Adipocyte (in vitro differentiated cells): ENCODE results near the gene ARHGAP12.
"Not testable (repeated sequence)": the region's sequence is repeated elsewhere in the genome, so short reads cannot be mapped to it uniquely, and the experiment has no call there.

Experiments used
- DNase-seq: peaks from one replicate; pipeline ENCODE4 v3.0.0-alpha.2; 2015; ENCODE audit warnings: low read depth
- H3K27me3 ChIP-seq: replicated peaks from 2 replicates; pipeline ENCODE4 v1.7.0; 2013; ENCODE audit warnings: mild to moderate bottlenecking, low read length, moderate library complexity; ENCODE audit not compliant: control insufficient read depth, insufficient read depth
- H3K36me3 ChIP-seq: 2 replicates; pipeline ENCODE4 v1.7.0; 2013; ENCODE audit warnings: low read length, mild to moderate bottlenecking, moderate library complexity; ENCODE audit not compliant: control insufficient read depth, insufficient read depth, severe bottlenecking
- H3K4me1 ChIP-seq: 2 replicates; pipeline ENCODE4 v1.7.0; 2013; ENCODE audit warnings: mild to moderate bottlenecking, low read length, moderate library complexity; ENCODE audit not compliant: control insufficient read depth, insufficient read depth
- H3K4me3 ChIP-seq: 2 replicates; pipeline ENCODE4 v1.7.0; 2013; ENCODE audit warnings: mild to moderate bottlenecking, low read length, moderate library complexity
- H3K9ac ChIP-seq: 2 replicates; pipeline ENCODE4 v1.7.0; 2013; ENCODE audit warnings: mild to moderate bottlenecking, low read length, moderate library complexity
- H3K9me3 ChIP-seq: 2 replicates; pipeline ENCODE4 v1.7.0; 2013; ENCODE audit warnings: mild to moderate bottlenecking, low read length, moderate library complexity; ENCODE audit not compliant: control insufficient read depth

ARHGAP12 gene

GRCh38 chr10:31928549-31929260 lies at the start of gene ARHGAP12:
Gene ARHGAP12, minus strand, starts transcription at chr10:31928831. Its CDS starts 19,976 bp downstream, at chr10:31908855.
- DNase-seq = peak; percentile 96
- H3K4me3 ChIP-seq = peak within 1 kb of the TSS; percentile 84
- no peaks in the 10 kb centered on the region for H3K27me3 ChIP-seq
- H3K36me3 ChIP-seq = no peaks in the 10 kb centered on the region
- peaks cover 33% of the 10 kb centered on the region for H3K4me1 ChIP-seq
- H3K9me3 ChIP-seq = no peaks in the 10 kb centered on the region
- peak within 1 kb of the TSS; percentile 97 for H3K9ac ChIP-seq

- H3K4me1 ChIP-seq = no peaks in the 10 kb centered on the region
- no peaks in the 10 kb centered on the region for H3K9me3 ChIP-seq
- no peak overlapping the region for H3K9ac ChIP-seq
- no peak overlapping the region for H3K4me3 ChIP-seq
- no peak for DNase-seq
- no peaks in the 10 kb centered on the region for H3K27me3 ChIP-seq
- H3K36me3 ChIP-seq = no peaks in the 10 kb centered on the region
Measured at GRCh38 chr10:31978156-31978483, 49.5 kb upstream of the ARHGAP12 start.

DNA sequence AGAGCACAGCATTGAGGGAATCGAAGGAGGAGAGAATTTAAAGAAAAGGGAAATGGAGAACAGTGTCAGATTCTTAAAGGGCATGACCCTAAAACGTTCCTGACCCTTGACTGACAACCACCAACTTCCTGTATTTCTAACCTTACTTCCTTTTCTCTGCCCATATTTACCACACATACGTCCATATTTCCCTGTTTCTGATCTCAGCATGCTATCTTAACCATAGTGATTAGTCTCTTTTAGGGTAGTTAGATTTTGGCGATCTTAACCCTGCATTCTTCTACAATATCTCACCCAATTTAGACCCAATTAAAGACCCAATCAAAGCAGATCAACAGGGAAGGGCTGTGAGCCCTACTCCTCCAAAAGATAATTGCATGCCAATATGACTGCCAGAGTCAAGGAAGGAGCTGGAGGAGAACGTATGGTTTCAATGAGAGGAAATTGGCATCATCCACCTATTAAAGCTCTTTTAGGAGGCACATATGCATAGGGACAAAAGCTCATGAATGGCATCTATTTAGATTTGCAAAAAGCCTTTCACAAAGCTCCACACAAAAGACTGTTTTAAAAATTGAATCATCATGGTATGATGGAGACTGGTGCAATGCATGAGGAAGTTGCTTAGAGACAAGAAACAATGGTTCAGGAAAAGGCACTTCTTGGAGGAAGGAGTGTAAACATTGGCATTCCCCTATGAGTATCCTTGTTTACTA lies 49.0 kb upstream of the ARHGAP12 start:
- H3K4me1 ChIP-seq = no peaks in the 10 kb centered on the region
- peak; percentile 59 for DNase-seq
- no peaks in the 10 kb centered on the region for H3K27me3 ChIP-seq
- H3K4me3 ChIP-seq = no peak overlapping the region
- no peaks in the 10 kb centered on the region for H3K9me3 ChIP-seq
- H3K9ac ChIP-seq = no peak overlapping the region
- no peaks in the 10 kb centered on the region for H3K36me3 ChIP-seq

GRCh38 chr10:31975157-31975765 lies 46.6 kb upstream of the ARHGAP12 start:
- Histone ChIP-seq H3K36me3 (no peaks in the 10 kb centered on the region), H3K4me3 (no peak overlapping the region), H3K27me3 (no peaks in the 10 kb centered on the region), H3K4me1 (no peaks in the 10 kb centered on the region), H3K9me3 (no peaks in the 10 kb centered on the region), H3K9ac (no peak overlapping the region)
- DNase-seq = no peak

GRCh38 chr10:31974434-31975124 lies 45.9 kb upstream of the ARHGAP12 start:
- no peak overlapping the region for H3K9ac ChIP-seq
- DNase-seq = no peak
- no peaks in the 10 kb centered on the region for H3K27me3 ChIP-seq
- H3K4me3 ChIP-seq = no peak overlapping the region
- H3K36me3 ChIP-seq = no peaks in the 10 kb centered on the region
- H3K4me1 ChIP-seq = no peaks in the 10 kb centered on the region
- H3K9me3 ChIP-seq = no peaks in the 10 kb centered on the region

- no peak overlapping the region for H3K4me3 ChIP-seq
- no peak overlapping the region for H3K9ac ChIP-seq
- no peaks in the 10 kb centered on the region for H3K9me3 ChIP-seq
- DNase-seq = no peak
- H3K4me1 ChIP-seq = no peaks in the 10 kb centered on the region
- no peaks in the 10 kb centered on the region for H3K36me3 ChIP-seq
- no peaks in the 10 kb centered on the region for H3K27me3 ChIP-seq
Measured at GRCh38 chr10:31972519-31973041, 43.9 kb upstream of the ARHGAP12 start.

DNA sequence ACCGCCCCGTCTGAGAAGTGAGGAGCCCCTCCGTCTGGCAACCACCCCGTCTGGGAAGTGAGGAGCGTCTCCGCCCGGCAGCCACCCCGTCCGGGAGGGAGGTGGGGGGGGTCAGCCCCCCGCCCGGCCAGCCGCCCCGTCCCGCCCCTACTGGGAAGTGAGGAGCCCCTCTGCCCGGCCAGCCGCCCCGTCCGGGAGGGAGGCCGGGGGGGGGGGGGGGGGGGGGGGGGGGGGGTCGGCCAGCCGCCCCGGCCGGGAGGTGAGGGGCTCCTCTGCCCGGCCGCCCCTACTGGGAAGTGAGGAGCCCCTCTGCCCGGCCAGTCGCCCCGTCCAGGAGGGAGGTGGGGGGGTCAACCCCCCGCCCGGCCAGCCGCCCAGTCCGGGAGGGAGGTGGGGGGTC lies 41.2 kb upstream of the ARHGAP12 start:
- H3K9ac ChIP-seq, H3K9me3 ChIP-seq, H3K4me1 ChIP-seq, H3K4me3 ChIP-seq, H3K36me3 ChIP-seq, DNase-seq, H3K27me3 ChIP-seq: not testable (repeated sequence)

- no peak overlapping the region for H3K9ac ChIP-seq
- no peaks in the 10 kb centered on the region for H3K36me3 ChIP-seq
- H3K27me3 ChIP-seq = no peaks in the 10 kb centered on the region
- no peak overlapping the region for H3K4me3 ChIP-seq
- H3K9me3 ChIP-seq = no peaks in the 10 kb centered on the region
- no peak for DNase-seq
- H3K4me1 ChIP-seq = peaks cover 25% of the 10 kb centered on the region
Measured at GRCh38 chr10:31963589-31963980, 35.0 kb upstream of the ARHGAP12 start.

DNA sequence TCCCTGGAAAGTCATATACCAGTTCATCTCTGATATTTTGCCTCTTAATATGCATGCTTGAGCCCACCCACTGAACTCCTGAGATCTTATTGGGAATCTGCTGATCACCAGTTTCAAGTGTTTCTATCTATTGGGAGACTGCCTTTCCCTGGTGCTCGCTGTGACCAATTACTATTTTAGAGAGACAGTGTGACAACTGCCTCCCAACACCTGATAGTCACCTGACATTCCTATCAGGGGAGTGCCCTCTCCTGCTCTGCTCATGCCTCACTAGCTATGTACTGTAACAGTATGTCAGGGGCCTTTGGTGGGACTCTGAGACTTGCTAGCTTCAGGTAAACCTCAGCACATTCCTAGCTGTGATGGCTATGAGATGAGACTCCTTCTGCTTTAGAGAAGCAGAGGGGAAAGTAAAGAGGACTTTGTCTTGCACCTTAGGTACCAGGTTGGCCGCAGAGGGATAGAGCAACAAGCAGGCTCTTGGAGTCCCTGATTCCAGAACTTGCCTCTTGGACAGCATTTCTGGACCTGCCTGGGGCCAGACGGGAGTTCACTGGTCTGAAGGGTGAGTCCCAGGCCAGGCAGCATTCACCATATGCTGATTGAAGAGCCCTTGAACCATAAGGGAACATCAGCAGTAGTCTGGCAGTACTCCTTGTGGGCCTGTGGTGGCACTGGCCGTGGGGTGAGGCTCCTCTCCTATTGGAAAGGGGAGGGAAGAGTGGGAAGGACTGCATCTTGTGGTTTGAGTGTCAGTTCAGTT lies 34.4 kb upstream of the ARHGAP12 start:
- H3K9ac ChIP-seq = no peak overlapping the region
- H3K4me1 ChIP-seq = peaks cover 25% of the 10 kb centered on the region
- H3K27me3 ChIP-seq = no peaks in the 10 kb centered on the region
- no peak overlapping the region for H3K4me3 ChIP-seq
- H3K36me3 ChIP-seq = no peaks in the 10 kb centered on the region
- no peaks in the 10 kb centered on the region for H3K9me3 ChIP-seq
- DNase-seq = no peak

GRCh38 chr10:31961277-31962074 lies 32.8 kb upstream of the ARHGAP12 start:
- Histone ChIP-seq H3K4me3 (no peak overlapping the region), H3K27me3 (no peaks in the 10 kb centered on the region), H3K4me1 (peaks cover 25% of the 10 kb centered on the region), H3K36me3 (no peaks in the 10 kb centered on the region), H3K9ac (no peak overlapping the region), H3K9me3 (no peaks in the 10 kb centered on the region)
- DNase-seq = peak; percentile 74
